WI38 (cell line): ENCODE results near the gene LXN.
"Not testable (repeated sequence)": the region's sequence is repeated elsewhere in the genome, so short reads cannot be mapped to it uniquely, and the experiment has no call there.

Experiments used
- H3K4me3 ChIP-seq: 2 replicates; pipeline ENCODE4 v1.5.1; 2011; ENCODE audit warnings: low read depth, mild to moderate bottlenecking, control low read depth, low read length
- TF ChIP-seq, protein P1 (sequence below): IDR thresholded peaks from 2 replicates; pipeline ENCODE4 v1.5.1; 2012; ENCODE audit warnings: low read depth, mild to moderate bottlenecking, control low read depth, low read length

The LXN gene

DNA sequence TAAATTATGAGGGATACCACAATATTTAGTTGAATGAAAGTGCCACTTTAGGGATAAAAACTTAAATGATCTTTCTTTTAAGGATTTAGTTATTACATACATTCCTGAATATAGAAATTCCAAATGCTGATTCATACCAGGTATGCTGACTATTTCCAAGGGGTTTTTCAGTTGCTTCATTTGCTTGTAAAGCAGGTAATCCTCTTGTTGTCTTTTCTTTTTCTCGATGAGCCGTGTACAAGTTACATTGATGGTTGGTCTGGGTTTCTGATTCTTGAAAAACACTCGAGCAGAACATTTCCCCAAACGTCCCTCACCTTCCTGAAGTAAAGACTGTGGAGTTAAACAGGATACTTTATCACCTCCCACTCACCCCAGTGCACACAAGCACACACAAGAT is 38.2 kb upstream of the LXN start:
- H3K4me3 ChIP-seq: no peak overlapping the region
- TF ChIP-seq, protein P1, sequence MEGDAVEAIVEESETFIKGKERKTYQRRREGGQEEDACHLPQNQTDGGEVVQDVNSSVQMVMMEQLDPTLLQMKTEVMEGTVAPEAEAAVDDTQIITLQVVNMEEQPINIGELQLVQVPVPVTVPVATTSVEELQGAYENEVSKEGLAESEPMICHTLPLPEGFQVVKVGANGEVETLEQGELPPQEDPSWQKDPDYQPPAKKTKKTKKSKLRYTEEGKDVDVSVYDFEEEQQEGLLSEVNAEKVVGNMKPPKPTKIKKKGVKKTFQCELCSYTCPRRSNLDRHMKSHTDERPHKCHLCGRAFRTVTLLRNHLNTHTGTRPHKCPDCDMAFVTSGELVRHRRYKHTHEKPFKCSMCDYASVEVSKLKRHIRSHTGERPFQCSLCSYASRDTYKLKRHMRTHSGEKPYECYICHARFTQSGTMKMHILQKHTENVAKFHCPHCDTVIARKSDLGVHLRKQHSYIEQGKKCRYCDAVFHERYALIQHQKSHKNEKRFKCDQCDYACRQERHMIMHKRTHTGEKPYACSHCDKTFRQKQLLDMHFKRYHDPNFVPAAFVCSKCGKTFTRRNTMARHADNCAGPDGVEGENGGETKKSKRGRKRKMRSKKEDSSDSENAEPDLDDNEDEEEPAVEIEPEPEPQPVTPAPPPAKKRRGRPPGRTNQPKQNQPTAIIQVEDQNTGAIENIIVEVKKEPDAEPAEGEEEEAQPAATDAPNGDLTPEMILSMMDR: no peak

DNA sequence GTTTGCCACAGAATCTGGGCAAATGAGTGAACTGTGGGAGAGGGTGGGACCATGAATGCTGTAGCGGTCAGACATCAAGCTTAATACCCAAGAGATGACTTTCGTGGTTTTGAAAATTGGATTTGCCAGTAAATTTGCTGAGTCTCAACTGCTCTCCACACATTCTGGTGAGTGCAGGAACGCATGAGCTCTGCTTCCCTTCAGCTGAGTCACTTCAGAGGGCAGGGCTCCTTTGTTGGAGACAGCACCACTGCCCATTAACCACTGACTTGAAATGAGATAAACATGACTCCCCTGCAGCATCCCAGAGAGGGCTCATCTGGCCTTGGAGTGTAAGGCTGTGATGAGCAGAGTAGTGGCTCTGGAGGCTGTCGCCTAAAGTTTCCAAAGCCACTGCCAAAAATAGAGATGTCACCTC is 37.2 kb upstream of the LXN start:
- TF ChIP-seq, protein P1: no peak
- H3K4me3 ChIP-seq: no peak overlapping the region

DNA sequence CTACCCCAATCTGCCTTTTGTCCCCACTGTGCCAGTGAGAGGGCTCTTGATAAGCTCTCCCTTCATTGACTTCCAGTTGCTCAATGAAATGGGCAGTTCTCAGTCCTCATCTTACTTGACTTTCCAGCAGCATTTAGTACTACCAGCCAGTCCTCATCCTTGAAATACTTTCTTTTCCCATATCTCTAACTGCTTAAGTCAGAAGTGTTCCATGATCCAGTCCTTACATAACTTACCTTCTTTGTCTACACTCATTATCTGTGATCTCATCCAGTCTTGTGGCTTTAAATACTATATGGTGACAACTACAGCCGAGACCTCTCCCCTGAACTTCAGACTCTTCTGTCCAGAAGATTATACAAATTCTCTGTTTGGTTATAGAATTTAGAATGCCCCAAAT is 31.1 kb upstream of the LXN start:
- H3K4me3 ChIP-seq: no peak overlapping the region
- TF ChIP-seq, protein P1: no peak

DNA sequence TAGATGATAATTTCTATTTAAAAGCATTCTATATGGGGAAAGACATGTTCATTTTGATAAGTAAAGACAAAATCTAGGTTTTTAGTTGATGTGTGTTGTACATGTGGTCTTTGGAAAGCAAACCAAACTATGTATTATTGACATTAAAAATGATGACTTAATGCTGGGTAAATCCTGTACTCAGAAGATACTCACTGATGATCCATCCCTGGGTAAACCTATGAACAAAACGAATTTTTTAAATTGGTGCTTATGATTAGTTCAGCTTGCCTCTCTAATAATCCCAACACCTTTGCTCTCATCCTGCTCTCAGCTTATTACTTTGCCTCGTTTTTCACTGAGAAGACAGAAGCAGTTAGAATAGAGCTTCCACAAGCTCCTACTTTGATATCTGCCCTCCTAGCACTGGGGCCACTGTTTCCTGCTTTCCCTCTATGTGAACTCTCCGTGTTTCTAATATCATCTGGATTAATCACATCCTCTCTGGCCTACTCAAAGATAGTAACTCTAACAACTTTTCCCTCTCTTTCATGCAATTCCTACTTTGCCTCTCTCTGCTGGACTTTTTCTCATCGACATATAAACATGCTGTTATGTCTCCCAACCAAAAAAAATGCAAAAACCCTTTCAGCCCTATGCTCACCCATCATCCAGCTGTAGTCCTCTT is 30.5 kb upstream of the LXN start:
- H3K4me3 ChIP-seq: no peak overlapping the region
- TF ChIP-seq, protein P1: no peak

DNA sequence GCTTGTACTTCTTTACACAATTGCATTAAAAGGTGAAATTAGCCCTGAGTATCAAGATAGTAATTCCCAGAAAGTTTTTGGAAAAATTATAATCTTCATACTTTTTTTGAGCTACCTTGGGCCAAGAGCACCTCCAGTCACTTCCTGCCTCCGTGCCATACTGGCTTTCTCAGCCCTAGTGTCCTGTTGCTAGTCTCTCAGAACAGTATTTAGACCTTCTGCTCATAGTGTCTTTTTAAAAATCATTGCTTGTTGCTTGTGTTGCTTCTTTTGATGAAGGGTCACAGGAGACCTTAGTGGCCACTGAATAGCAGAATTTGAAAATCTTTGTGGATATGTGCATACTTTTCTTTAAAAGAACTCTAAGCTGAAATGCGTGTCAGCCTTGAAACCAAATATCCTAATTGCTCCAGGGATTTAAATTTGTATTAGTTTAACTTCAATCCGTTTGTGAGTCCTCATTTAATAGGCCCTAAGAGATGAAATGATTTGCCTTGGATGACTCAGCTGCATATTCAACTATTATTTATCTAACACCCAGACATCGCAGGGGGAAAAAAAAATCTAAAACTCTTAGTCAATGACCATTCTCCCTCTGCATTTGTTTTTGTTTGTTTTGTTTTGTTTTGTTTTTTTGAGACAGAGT is 29.1 kb upstream of the LXN start:
- TF ChIP-seq, protein P1: no peak
- no peak overlapping the region for H3K4me3 ChIP-seq

DNA sequence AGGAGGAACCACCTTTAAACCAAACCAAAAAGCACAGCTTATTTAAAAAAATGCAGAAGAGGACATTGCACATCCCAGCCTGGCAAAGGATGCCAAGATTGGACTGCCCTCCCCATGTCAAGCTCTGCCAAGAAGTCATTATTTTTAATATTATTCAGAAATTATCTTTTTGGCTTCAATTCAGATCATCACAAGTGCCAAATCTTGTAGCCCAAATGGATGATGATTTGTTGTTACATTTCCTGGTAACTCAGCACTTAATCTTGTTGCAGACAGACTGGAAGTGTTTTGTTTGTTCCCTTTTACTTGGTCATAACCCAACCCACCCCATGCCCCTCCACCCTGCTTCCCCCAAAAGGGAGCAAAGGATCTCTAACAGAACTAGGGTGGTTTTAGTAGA is 28.1 kb upstream of the LXN start:
- H3K4me3 ChIP-seq: no peak overlapping the region
- TF ChIP-seq, protein P1: no peak

DNA sequence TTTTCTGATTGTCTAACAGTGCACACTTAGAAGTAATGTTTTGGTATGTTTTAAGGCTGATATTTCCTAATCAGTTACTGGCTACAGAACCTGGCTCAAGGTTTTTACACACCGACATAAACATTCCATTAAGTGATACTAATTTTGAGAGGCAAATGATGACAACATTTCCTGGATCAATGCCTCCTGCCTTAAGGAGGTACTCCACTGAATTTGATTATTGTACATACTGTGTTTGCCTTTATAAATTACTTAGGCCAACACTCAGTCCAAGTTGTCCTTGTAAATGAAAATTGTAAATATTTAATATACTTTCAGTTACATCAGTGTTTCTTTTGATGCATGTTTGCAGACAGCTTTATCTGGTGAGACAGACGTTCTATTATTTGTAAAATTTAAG is 24.2 kb upstream of the LXN start:
- TF ChIP-seq, protein P1: no peak
- no peak overlapping the region for H3K4me3 ChIP-seq

DNA sequence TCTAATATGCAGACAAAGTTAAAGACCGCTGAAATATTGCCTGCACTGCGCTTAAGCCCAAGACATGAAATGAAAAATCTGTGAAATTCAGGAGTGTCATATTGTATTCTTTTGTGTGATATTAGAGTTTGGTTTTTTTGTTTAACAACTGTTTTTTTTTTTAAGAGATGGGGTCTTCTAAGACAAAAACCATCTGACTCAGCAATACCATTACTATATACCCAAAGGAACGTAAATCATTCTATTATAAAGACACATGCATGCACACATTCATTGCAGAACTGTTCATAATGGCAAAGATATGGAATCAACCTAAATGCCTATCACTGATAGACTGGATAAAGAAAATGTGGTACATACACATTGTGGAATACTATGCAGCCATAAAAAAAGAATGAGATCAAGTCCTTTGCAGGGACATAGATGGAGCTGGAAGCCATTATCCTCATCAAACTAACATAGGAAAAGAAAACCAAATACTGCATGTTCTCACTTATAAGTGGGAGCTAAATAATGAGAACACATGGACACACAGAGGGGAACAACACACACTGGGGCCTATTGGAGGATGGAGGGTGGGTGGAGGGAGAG is 21.5 kb upstream of the LXN start:
- H3K4me3 ChIP-seq: not testable (repeated sequence)
